Activated CD8-positive, alpha-beta T cell treated with anti-CD3 and anti-CD28 coated beads for 36 hours (primary cell): ENCODE measurements around the gene CHST11. TPM values are rescaled to one million over a fixed set of nuclear protein-coding genes. Genes with fewer than 3 reads are reported as not detected.
A peak's percentile ranks its signal among the peaks of the same experiment; 100 is the strongest.

Experiments
- ATAC-seq: fragments of 200-7000 bp; cut with Tn5 transposase; one replicate; pipeline ENCODE4 v1.10.0; 2021; ENCODE audit warnings: mild to moderate bottlenecking, moderate library complexity
- CTCF ChIA-PET: fragments of 350-600 bp; sonication (Branson Sonifier 250); formaldehyde crosslinking; loops from one replicate; lab custom pipeline; 2021; ENCODE audit warnings: antibody characterized with exemption; lab: Charles Lee
- POLR2A ChIA-PET: fragments of 350-600 bp; sonication (Branson Sonifier 250); formaldehyde crosslinking; loops from one replicate; lab custom pipeline; 2021; ENCODE audit warnings: antibody characterized with exemption; lab: Charles Lee
- DNase-seq: peaks from one replicate; pipeline ENCODE4 v3.0.0-alpha.2; 2020
- H3K27ac Mint-ChIP-seq: one replicate; pipeline ENCODE4 v1.8.0; 2021; ENCODE audit warnings: mild to moderate bottlenecking, mixed read lengths
- H3K27me3 Mint-ChIP-seq: one replicate; pipeline ENCODE4 v1.8.0; 2021; ENCODE audit warnings: mixed read lengths
- H3K36me3 Mint-ChIP-seq: one replicate; pipeline ENCODE4 v1.8.0; 2021; ENCODE audit warnings: low read depth, mixed read lengths
- H3K4me1 Mint-ChIP-seq: one replicate; pipeline ENCODE4 v1.8.0; 2021; ENCODE audit warnings: low read depth, mixed read lengths
- H3K4me3 Mint-ChIP-seq: one replicate; pipeline ENCODE4 v1.8.0; 2021; ENCODE audit warnings: mild to moderate bottlenecking, moderate library complexity, mixed read lengths
- H3K9me3 Mint-ChIP-seq: one replicate; pipeline ENCODE4 v1.8.0; 2021; ENCODE audit warnings: mixed read lengths
- CTCF ChIP-seq: fragments of 200-600 bp; IDR thresholded peaks from one replicate; pipeline ENCODE4 v1.8.0; 2022; ENCODE audit warnings: antibody characterized with exemption, mild to moderate bottlenecking
- intact Hi-C: fragments of 100-400 bp; cut with micrococcal nuclease; formaldehyde crosslinking; loops from one replicate; pipeline ENCODE4 v1.10.0; 2022
- total RNA-seq, 2 experiments: library from RNA; stranded (reverse); gene quantifications; one replicate each; pipeline ENCODE4 v1.2.3, GENCODE V29; 2021

Gene CHST11
- total RNA-seq, 2 experiments from 2014 or later = 30.9 to 33.9 TPM

GRCh38 chr12:104697186-104697585, 240.4 kb downstream of the CHST11 start:
- no peak for TF ChIP-seq CTCF
- no peak for ATAC-seq
- Mint-ChIP-seq H3K4me1 (peaks cover 57% of the 10 kb centered on the region), H3K9me3 (peaks cover 4% of the 10 kb centered on the region), H3K36me3 (peaks cover 8% of the 10 kb centered on the region), H3K27me3 (no peaks in the 10 kb centered on the region), H3K4me3 (no peak overlapping the region), H3K27ac (peak overlapping the region; percentile 64)
- intact Hi-C loops = no loop called here
- no peak for DNase-seq
- ChIA-PET POLR2A (interaction anchor here (0.7 to 1.8 kb wide), 2 partner anchors 23 to 68 kb away, joined by 3 to 4 read pairs; no protein-coding TSS in a partner anchor), CTCF (interaction anchor here (0.8 kb wide), 1 partner anchor 9 kb away, joined by 4 read pairs; no protein-coding TSS in a partner anchor)

- Mint-ChIP-seq H3K27ac (no peak overlapping the region), H3K4me1 (peaks cover 52% of the 10 kb centered on the region)
- no peak for ATAC-seq
Measured at GRCh38 chr12:104698871-104699270, 242.1 kb downstream of the CHST11 start.

GRCh38 chr12:104699489-104700190, 242.9 kb downstream of the CHST11 start:
- intact Hi-C loops = no loop called here
- peak; percentile 45 for DNase-seq
- CTCF ChIA-PET = interaction anchor here (1.0 to 1.7 kb wide), 4 partner anchors 17 to 317 kb away, joined by 3 to 4 read pairs (median 3); no protein-coding TSS in a partner anchor
- POLR2A ChIA-PET = interaction anchor here (1.3 to 1.4 kb wide), 2 partner anchors 15 to 19 kb away, joined by 3 read pairs; no protein-coding TSS in a partner anchor
- H3K27me3 Mint-ChIP-seq = no peaks in the 10 kb centered on the region
- TF ChIP-seq CTCF = no peak
- H3K27ac Mint-ChIP-seq = peak overlapping the region; percentile 19
- H3K4me3 Mint-ChIP-seq = no peak overlapping the region
- peaks cover 45% of the 10 kb centered on the region for H3K4me1 Mint-ChIP-seq
- peaks cover 3% of the 10 kb centered on the region for H3K36me3 Mint-ChIP-seq
- peak; percentile 13 for ATAC-seq
- no peaks in the 10 kb centered on the region for H3K9me3 Mint-ChIP-seq

More at GRCh38 chr12:104698871-104699270, 242.1 kb downstream of the CHST11 start:
- ChIA-PET POLR2A (interaction anchor here (1.1 to 1.8 kb wide), 4 partner anchors 18 to 411 kb away, joined by 3 to 4 read pairs (median 3); no protein-coding TSS in a partner anchor), CTCF (interaction anchor here (1.0 to 1.7 kb wide), 5 partner anchors 11 to 316 kb away, joined by 3 to 4 read pairs (median 3); no protein-coding TSS in a partner anchor)
- Mint-ChIP-seq H3K4me3 (no peak overlapping the region), H3K27me3 (no peaks in the 10 kb centered on the region), H3K36me3 (peaks cover 3% of the 10 kb centered on the region), H3K9me3 (no peaks in the 10 kb centered on the region)
- DNase-seq = no peak
- no peak for TF ChIP-seq CTCF
- intact Hi-C loops = no loop called here

- POLR2A ChIA-PET = interaction anchor here (1.4 kb wide), 1 partner anchor 16 kb away, joined by 3 read pairs; no protein-coding TSS in a partner anchor
- Mint-ChIP-seq H3K9me3 (no peaks in the 10 kb centered on the region), H3K27ac (no peak overlapping the region), H3K36me3 (peaks cover 3% of the 10 kb centered on the region), H3K4me3 (no peak overlapping the region), H3K27me3 (no peaks in the 10 kb centered on the region), H3K4me1 (peaks cover 38% of the 10 kb centered on the region)
- intact Hi-C loops = no loop called here
- CTCF ChIA-PET = no interaction called here
- TF ChIP-seq CTCF = no peak
- no peak for DNase-seq
- ATAC-seq = no peak
Measured at GRCh38 chr12:104700324-104700723, 243.6 kb downstream of the CHST11 start.

GRCh38 chr12:104701301-104701700, 244.6 kb downstream of the CHST11 start:
- TF ChIP-seq CTCF = no peak
- CTCF ChIA-PET = interaction anchor here (1.3 kb wide), 1 partner anchor 17 kb away, joined by 3 read pairs; no protein-coding TSS in a partner anchor
- no peaks in the 10 kb centered on the region for H3K27me3 Mint-ChIP-seq
- DNase-seq = no peak
- peaks cover 32% of the 10 kb centered on the region for H3K4me1 Mint-ChIP-seq
- H3K27ac Mint-ChIP-seq = no peak overlapping the region
- no peaks in the 10 kb centered on the region for H3K9me3 Mint-ChIP-seq
- no peak for ATAC-seq
- H3K4me3 Mint-ChIP-seq = no peak overlapping the region
- intact Hi-C loops = no loop called here
- POLR2A ChIA-PET = no interaction called here
- H3K36me3 Mint-ChIP-seq = peaks cover 3% of the 10 kb centered on the region
